Nephron progenitor cell (in vitro differentiated cells): Measurements from ENCODE around the gene BICRAL.
"Not testable (repeated sequence)": the region's sequence is repeated elsewhere in the genome, so short reads cannot be mapped to it uniquely, and the experiment has no call there.

Experiments
- DNase-seq: peaks from one replicate; pipeline ENCODE4 v3.0.0; 2021
- H3K27ac Mint-ChIP-seq: 2 replicates; pipeline ENCODE4 v1.8.0; 2021; ENCODE audit warnings: mild to moderate bottlenecking, moderate library complexity, mixed read lengths
- H3K27me3 Mint-ChIP-seq: 2 replicates; pipeline ENCODE4 v1.8.0; 2021; ENCODE audit warnings: mild to moderate bottlenecking, low read depth, mixed read lengths; ENCODE audit not compliant: poor library complexity
- H3K36me3 Mint-ChIP-seq: 2 replicates; pipeline ENCODE4 v1.8.0; 2021; ENCODE audit warnings: low read depth, mixed read lengths
- H3K4me1 Mint-ChIP-seq: 2 replicates; pipeline ENCODE4 v1.8.0; 2021; ENCODE audit warnings: mixed read lengths
- H3K4me3 Mint-ChIP-seq: 2 replicates; pipeline ENCODE4 v1.8.0; 2021; ENCODE audit warnings: mild to moderate bottlenecking, moderate library complexity, mixed read lengths
- H3K9me3 Mint-ChIP-seq: 2 replicates; pipeline ENCODE4 v1.8.0; 2021; ENCODE audit warnings: mild to moderate bottlenecking, moderate library complexity, mixed read lengths
- TF ChIP-seq, protein P1 (sequence below): fragments of 200-600 bp; sonication (generic); IDR thresholded peaks from 2 replicates; pipeline ENCODE4 v1.5.0; 2021; ENCODE audit warnings: antibody characterized with exemption

BICRAL gene, protein sequence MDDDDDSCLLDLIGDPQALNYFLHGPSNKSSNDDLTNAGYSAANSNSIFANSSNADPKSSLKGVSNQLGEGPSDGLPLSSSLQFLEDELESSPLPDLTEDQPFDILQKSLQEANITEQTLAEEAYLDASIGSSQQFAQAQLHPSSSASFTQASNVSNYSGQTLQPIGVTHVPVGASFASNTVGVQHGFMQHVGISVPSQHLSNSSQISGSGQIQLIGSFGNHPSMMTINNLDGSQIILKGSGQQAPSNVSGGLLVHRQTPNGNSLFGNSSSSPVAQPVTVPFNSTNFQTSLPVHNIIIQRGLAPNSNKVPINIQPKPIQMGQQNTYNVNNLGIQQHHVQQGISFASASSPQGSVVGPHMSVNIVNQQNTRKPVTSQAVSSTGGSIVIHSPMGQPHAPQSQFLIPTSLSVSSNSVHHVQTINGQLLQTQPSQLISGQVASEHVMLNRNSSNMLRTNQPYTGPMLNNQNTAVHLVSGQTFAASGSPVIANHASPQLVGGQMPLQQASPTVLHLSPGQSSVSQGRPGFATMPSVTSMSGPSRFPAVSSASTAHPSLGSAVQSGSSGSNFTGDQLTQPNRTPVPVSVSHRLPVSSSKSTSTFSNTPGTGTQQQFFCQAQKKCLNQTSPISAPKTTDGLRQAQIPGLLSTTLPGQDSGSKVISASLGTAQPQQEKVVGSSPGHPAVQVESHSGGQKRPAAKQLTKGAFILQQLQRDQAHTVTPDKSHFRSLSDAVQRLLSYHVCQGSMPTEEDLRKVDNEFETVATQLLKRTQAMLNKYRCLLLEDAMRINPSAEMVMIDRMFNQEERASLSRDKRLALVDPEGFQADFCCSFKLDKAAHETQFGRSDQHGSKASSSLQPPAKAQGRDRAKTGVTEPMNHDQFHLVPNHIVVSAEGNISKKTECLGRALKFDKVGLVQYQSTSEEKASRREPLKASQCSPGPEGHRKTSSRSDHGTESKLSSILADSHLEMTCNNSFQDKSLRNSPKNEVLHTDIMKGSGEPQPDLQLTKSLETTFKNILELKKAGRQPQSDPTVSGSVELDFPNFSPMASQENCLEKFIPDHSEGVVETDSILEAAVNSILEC

GRCh38 chr6:42781796-42782688 is at the start of gene BICRAL:
Gene BICRAL, plus strand, starts transcription at chr6:42782052. Its CDS starts 39,971 bp downstream, at chr6:42822023.
- Mint-ChIP-seq H3K4me3 (peak within 1 kb of the TSS; percentile 93), H3K4me1 (peaks cover 29% of the 10 kb centered on the region)

GRCh38 chr6:42733867-42734481 is 47.9 kb upstream of the BICRAL start:
- peaks cover 26% of the 10 kb centered on the region for H3K4me1 Mint-ChIP-seq
- not testable (repeated sequence) for DNase-seq, H3K36me3 Mint-ChIP-seq, H3K4me3 Mint-ChIP-seq
- peaks cover 30% of the 10 kb centered on the region for H3K27me3 Mint-ChIP-seq
- H3K9me3 Mint-ChIP-seq: peaks cover 16% of the 10 kb centered on the region
- peak overlapping the region; percentile 87 for H3K27ac Mint-ChIP-seq

More at GRCh38 chr6:42781796-42782688, at the start of gene BICRAL:
- TF ChIP-seq, protein P1, sequence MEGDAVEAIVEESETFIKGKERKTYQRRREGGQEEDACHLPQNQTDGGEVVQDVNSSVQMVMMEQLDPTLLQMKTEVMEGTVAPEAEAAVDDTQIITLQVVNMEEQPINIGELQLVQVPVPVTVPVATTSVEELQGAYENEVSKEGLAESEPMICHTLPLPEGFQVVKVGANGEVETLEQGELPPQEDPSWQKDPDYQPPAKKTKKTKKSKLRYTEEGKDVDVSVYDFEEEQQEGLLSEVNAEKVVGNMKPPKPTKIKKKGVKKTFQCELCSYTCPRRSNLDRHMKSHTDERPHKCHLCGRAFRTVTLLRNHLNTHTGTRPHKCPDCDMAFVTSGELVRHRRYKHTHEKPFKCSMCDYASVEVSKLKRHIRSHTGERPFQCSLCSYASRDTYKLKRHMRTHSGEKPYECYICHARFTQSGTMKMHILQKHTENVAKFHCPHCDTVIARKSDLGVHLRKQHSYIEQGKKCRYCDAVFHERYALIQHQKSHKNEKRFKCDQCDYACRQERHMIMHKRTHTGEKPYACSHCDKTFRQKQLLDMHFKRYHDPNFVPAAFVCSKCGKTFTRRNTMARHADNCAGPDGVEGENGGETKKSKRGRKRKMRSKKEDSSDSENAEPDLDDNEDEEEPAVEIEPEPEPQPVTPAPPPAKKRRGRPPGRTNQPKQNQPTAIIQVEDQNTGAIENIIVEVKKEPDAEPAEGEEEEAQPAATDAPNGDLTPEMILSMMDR: no peak
- Mint-ChIP-seq H3K9me3 (no peaks in the 10 kb centered on the region), H3K27ac (peak within 1 kb of the TSS; percentile 99), H3K27me3 (no peaks in the 10 kb centered on the region), H3K36me3 (no peaks in the 10 kb centered on the region)
- peak; percentile 84 for DNase-seq

- TF ChIP-seq, protein P1: no peak
- DNase-seq: no peak
- Mint-ChIP-seq H3K4me3 (no peak overlapping the region), H3K36me3 (no peaks in the 10 kb centered on the region), H3K4me1 (peaks cover 31% of the 10 kb centered on the region), H3K27me3 (peaks cover 35% of the 10 kb centered on the region), H3K27ac (peak overlapping the region; percentile 63), H3K9me3 (peaks cover 14% of the 10 kb centered on the region)
Measured at GRCh38 chr6:42735976-42736375, 45.9 kb upstream of the BICRAL start.

DNA sequence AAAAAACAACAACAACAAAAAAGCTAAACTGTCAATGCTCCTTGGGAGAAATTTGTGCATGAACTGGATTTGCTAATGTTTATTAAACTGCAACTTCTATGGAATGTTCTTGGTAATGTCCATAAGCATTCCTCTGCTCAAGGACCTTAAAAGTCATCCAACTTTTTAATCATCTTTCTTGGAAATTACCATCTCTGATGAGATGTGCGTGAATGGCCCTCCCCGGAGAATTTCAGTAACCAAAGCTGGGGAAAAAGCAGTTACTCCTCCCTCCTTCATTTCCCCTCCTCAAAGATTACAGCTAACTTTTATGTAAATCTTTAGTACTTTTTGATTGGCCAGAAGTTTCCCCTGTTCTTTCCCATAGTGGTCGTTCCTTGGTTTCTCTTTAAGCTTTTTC is 41.1 kb upstream of the BICRAL start:
- H3K27ac Mint-ChIP-seq: no peak overlapping the region
- H3K4me1 Mint-ChIP-seq: peaks cover 33% of the 10 kb centered on the region
- H3K4me3 Mint-ChIP-seq: no peak overlapping the region
- TF ChIP-seq, protein P1: no peak
- H3K36me3 Mint-ChIP-seq: peaks cover 1% of the 10 kb centered on the region
- no peaks in the 10 kb centered on the region for H3K9me3 Mint-ChIP-seq
- H3K27me3 Mint-ChIP-seq: peaks cover 37% of the 10 kb centered on the region
- no peak for DNase-seq

DNA sequence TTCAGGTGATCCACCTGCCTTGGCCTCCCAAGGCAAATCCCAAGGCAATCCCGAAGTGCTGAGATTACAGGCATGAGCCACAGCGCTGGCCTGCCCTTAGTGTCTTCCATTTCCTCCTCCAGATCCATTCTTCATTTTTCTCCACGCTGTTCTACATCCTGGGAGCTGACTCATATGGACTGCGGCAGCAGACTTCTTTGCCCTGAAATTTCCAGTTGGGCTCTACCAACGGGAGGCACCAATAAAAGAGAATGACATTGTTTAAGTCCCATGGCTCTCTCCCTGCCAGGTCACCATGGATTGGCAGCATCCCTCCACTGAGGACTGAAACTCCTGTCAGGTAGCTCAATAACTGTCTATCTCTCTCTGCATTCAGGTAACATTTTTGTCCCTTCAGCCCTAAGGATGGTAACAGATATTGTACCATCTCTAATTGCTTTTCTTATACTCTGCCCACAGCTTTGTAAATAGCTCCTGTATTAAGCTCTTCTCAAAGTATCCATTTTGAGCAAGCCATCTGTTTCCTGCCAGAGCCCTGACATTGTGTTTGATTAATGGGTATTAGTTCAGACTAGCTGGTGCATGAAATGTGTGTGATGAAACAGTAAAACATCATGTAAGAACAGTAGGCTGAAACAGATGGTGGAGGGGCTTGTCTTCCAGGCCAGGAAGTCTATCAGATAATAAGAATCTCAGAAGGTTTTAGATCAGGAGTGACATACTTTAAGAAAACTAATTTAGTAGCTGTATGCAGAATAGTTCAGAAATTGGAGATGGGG is 39.5 kb upstream of the BICRAL start:
- TF ChIP-seq, protein P1: no peak
- no peak overlapping the region for H3K27ac Mint-ChIP-seq
- H3K36me3 Mint-ChIP-seq: peaks cover 4% of the 10 kb centered on the region
- H3K4me3 Mint-ChIP-seq: peak overlapping the region; percentile 43
- H3K9me3 Mint-ChIP-seq: no peaks in the 10 kb centered on the region
- peaks cover 23% of the 10 kb centered on the region for H3K27me3 Mint-ChIP-seq
- H3K4me1 Mint-ChIP-seq: peaks cover 33% of the 10 kb centered on the region
- DNase-seq: no peak
